Suppressor macrophage treated with lipopolysaccharide for 4 hours (primary cell): ENCODE data around the gene TRPM5.
A peak's percentile ranks its signal among the peaks of the same experiment; 100 is the strongest.

Experiments
- DNase-seq: peaks from one replicate; pipeline ENCODE4 v3.0.0-alpha.2; 2020

Gene TRPM5

DNA sequence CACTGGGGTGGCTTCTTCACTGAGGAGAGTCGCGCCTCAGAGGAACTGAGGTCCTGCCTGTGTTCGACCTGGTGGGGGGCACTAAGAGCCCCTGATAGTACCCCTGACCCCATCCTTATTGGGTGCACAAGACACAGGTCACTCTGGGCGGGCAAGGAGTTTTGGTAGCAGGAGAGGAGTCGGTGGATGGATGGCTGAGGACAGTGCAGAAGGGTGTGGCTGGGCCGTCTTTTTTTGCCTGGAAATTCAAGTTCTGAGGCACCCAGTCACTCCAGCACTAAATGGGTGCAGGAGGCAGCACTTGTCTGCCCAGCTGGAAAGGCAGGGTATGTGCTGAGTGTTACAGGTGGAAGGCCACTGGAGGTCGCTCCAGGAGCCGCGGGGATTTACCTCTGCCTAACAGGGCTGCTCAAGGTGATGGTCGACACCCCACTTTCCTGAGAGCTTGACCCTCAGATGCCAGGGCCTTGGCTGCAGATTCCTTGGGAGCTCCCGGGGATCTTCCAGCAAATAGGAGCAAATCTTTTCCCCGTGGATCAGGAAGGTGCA is 42.8 kb downstream of the TRPM5 start:
- DNase-seq: no peak

DNA sequence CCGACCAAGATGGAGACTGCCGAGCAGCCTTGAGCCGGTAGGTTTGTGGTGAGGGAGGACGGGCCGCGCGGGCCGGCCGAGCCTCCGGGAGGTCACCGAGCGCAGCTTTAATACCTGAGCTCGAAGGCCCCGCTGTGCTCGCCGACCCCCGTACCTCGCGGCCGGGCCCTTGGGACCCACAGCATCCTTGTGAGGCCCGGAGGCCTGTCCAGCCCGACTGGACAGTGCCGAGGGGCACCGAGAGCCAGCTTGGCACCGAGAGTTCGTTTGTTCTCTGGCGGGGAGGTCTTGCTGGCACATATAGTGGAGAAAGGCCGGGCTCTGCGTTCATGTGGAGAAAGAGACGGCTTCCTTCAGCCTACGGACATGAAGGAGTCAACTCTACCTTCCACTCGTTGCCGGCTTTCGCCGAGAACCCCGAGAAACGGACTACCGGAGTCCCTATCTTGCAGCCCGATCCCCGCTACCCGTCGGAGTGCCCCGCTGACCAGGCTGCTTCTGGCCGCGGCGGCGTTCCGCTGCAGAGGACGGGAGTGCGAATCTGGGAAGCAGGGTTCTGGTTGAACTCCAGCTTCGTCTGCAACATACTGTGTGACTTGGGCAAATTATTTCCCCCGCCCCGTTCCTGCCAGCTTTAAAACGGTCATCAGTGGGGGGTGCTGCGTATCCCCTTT is 43.4 kb downstream of the TRPM5 start:
- DNase-seq: no peak

DNA sequence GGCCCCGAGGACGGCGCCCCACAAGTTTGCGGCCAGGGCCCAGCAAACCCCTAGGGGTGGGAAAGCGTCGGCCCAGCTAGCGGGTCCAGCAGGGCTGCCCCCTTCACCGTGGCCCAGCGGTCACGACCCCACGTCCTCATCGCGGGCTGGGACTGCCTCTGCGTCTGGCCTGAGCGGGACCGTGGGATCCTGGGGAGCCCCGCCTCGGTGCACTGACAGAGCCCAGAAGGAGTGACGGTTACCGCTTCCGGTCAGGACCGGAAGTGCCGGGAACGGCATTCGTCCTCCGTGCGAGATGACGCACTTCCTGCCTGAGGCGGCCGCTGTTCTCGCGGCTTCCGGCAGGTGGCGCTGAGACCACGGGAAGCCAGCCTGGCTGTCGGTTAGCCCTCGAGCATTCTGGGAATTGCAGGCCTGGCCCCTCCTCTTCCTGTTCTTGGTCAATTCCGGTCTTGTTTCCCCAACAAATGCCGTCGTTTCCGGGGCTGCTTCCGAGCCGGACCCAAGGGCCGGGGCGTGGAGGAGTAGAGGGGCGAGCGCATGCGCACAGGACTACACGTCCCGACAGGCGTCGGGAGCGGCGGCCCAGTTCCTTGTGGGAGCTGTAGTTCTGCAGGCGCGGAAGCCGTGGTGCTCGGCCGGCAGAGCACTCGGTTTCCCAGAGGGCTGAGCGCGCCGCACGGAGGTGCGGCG is 44.1 kb downstream of the TRPM5 start, which contains the start of gene TSSC4:
Gene TSSC4 (plus strand): TSS at position 682 of the 693 bp plus-strand sequence. CDS start 1,884 bp downstream, outside the sequence.
- peak; percentile 100 for DNase-seq

DNA sequence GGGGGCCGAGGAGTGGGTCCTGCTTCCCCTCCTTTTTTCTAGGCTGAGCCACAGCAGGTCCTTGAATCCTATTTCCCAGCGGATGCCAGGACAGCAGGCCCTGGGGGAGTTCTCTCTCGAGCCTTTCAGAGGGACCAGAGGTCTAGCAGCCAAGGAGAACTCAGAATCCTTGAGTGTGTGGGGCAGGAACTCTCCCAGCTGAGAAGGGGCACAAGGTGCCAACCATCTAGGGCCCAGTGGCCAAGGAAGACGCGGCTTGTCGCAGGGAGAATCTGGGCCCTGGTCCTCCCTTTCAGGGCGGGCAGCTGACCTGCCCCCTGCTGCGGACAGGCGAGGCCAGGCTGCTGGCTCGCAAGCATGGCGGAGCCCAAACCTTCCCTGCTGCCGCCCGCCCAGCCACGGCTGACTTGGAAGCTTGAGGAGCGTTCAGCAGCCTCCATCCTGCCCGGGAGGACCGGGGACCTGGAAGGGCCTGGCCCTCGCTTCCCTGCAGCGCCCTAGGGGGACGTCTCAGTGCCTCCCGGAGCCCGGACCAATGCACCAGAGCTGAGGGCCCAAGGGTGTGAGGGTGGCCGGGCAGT is 44.7 kb downstream of the TRPM5 start:
- no peak for DNase-seq

DNA sequence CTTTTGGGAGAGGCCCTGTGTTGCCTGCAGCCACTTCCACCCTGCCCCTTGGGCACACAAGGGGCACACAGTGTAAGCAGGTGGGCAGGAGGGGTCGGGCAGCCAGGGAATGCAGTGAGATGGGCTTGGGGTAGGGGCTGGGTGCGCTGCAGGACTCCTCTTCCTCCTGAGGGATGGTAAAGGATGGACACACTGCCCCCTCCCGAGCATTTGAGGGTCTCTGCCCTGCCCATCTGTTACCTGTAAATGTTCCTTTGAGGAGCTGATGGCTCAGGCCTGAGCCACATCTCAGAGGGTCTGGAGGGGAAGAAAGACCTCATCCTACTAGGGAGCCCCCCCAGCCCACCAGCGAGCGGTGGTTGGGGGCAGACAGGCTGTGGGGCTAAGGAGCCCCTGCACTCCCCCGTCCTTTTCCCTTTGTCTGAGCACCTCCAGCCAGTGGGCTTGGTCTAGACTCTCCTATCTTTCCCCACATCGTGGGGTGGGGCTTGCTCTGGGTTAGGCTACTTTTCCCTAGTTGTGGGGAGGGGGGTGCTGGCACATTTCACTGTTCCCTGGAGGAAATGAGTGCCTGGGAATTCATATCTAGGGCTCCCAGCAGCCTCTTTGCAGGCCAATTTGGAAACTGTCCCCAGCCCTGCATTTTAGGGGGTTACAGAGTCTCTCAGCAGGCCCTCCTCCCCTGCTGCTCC is 45.5 kb downstream of the TRPM5 start:
- DNase-seq: no peak

DNA sequence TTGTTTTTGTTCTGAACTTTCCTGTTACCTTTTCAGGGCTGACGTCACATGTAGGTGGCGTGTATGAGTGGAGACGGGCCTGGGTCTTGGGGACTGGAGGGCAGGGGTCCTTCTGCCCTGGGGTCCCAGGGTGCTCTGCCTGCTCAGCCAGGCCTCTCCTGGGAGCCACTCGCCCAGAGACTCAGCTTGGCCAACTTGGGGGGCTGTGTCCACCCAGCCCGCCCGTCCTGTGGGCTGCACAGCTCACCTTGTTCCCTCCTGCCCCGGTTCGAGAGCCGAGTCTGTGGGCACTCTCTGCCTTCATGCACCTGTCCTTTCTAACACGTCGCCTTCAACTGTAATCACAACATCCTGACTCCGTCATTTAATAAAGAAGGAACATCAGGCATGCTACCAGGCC is 47.3 kb downstream of the TRPM5 start:
- DNase-seq: no peak

DNA sequence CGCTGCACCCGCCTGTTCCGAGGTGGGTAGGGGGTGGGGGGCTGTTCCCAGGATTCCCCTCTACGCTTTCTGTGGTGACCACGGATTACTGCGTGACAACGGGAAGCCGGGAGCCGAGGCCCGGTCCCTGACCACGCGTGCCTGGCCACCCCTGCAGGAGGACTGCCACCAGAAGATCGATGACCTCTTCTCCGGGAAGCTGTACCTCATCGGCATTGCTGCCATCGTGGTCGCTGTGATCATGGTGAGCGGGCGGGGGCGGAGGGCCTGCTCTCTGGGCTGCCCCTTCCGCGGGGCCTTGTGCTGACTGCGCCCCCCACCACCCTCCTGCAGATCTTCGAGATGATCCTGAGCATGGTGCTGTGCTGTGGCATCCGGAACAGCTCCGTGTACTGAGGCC is 47.8 kb downstream of the TRPM5 start:
- DNase-seq: no peak

DNA sequence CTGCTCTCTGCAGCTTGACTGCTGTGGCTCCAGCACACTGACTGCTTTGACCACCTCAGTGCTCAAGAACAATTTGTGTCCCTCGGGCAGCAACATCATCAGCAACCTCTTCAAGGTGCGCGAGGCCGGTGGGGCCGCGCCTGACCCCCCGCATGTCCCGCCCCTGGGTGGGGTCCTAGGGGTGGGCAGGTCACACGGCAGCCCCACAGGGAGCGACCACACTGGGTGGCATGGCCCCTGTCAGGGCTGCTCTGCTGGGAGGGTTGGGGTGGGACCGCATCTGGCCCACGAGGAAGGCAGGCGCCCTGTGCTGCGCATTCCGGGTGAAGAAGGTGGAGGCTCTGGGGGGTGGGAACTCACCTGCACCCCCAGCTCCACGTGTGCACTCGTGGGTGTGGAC is 48.5 kb downstream of the TRPM5 start:
- no peak for DNase-seq

DNA sequence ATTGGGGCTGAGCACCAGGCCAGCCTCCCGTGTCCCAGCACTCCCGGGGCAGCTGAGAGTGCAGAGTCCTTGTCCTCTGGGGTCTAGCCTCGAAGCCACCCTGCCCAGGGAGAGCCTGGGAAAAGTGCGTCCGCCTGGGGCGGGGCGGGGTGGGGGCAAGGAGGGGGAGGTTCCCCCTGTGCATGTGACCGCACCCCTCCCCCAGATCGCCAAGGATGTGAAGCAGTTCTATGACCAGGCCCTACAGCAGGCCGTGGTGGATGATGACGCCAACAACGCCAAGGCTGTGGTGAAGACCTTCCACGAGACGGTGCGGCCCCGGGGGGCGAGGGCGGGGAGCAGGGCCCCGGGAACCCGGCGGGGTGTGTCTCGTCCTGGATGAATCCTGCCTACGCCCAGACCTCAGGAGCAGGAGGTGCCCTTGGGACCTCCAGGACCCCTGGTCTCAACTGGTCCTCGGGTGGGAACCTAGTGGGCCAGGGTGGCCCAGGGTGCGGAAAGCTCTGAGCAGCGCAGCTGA is 49.0 kb downstream of the TRPM5 start:
- no peak for DNase-seq

DNA sequence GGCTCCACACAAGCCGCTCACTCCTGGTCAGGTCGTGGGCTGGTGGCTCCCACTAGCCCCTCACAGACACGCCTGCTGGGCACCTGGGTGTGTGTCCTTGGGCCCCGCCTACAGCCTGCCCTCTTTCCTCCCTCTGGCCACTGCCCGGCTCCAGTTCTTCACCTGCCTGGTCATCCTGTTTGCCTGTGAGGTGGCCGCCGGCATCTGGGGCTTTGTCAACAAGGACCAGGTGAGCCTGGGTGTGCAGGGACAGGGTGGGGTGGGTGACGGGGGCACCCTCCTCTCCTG is 49.6 kb downstream of the TRPM5 start:
- DNase-seq: no peak
